ENCODE data around the gene CLMP. TPM values are rescaled to one million over a fixed set of nuclear protein-coding genes. Genes with fewer than 3 reads are reported as not detected.

Gene CLMP
- total and polyA plus RNA-seq, 2 experiments from 2014 or later: 7.1 to 18.4 TPM

DNA sequence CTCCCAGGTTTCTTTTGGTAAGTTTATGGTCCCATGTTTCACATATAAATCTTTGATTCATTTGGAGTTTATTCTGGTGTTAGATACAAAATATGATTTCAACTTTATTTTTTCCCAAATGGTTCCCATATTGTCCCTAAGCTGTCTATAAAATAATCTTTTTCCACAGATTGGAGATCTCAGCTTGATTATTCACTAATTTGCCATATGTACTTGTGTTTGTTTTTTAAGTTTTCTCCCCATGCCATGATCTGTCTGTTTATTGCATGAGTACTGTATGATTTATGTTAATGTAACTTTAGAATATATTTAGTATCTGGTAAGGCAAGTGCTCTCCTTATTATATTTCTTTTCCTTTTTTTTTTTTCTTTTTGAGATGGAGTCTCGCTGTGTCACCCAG is 19.9 kb upstream of the CLMP start (continued):
- TF ChIP-seq, protein P1, sequence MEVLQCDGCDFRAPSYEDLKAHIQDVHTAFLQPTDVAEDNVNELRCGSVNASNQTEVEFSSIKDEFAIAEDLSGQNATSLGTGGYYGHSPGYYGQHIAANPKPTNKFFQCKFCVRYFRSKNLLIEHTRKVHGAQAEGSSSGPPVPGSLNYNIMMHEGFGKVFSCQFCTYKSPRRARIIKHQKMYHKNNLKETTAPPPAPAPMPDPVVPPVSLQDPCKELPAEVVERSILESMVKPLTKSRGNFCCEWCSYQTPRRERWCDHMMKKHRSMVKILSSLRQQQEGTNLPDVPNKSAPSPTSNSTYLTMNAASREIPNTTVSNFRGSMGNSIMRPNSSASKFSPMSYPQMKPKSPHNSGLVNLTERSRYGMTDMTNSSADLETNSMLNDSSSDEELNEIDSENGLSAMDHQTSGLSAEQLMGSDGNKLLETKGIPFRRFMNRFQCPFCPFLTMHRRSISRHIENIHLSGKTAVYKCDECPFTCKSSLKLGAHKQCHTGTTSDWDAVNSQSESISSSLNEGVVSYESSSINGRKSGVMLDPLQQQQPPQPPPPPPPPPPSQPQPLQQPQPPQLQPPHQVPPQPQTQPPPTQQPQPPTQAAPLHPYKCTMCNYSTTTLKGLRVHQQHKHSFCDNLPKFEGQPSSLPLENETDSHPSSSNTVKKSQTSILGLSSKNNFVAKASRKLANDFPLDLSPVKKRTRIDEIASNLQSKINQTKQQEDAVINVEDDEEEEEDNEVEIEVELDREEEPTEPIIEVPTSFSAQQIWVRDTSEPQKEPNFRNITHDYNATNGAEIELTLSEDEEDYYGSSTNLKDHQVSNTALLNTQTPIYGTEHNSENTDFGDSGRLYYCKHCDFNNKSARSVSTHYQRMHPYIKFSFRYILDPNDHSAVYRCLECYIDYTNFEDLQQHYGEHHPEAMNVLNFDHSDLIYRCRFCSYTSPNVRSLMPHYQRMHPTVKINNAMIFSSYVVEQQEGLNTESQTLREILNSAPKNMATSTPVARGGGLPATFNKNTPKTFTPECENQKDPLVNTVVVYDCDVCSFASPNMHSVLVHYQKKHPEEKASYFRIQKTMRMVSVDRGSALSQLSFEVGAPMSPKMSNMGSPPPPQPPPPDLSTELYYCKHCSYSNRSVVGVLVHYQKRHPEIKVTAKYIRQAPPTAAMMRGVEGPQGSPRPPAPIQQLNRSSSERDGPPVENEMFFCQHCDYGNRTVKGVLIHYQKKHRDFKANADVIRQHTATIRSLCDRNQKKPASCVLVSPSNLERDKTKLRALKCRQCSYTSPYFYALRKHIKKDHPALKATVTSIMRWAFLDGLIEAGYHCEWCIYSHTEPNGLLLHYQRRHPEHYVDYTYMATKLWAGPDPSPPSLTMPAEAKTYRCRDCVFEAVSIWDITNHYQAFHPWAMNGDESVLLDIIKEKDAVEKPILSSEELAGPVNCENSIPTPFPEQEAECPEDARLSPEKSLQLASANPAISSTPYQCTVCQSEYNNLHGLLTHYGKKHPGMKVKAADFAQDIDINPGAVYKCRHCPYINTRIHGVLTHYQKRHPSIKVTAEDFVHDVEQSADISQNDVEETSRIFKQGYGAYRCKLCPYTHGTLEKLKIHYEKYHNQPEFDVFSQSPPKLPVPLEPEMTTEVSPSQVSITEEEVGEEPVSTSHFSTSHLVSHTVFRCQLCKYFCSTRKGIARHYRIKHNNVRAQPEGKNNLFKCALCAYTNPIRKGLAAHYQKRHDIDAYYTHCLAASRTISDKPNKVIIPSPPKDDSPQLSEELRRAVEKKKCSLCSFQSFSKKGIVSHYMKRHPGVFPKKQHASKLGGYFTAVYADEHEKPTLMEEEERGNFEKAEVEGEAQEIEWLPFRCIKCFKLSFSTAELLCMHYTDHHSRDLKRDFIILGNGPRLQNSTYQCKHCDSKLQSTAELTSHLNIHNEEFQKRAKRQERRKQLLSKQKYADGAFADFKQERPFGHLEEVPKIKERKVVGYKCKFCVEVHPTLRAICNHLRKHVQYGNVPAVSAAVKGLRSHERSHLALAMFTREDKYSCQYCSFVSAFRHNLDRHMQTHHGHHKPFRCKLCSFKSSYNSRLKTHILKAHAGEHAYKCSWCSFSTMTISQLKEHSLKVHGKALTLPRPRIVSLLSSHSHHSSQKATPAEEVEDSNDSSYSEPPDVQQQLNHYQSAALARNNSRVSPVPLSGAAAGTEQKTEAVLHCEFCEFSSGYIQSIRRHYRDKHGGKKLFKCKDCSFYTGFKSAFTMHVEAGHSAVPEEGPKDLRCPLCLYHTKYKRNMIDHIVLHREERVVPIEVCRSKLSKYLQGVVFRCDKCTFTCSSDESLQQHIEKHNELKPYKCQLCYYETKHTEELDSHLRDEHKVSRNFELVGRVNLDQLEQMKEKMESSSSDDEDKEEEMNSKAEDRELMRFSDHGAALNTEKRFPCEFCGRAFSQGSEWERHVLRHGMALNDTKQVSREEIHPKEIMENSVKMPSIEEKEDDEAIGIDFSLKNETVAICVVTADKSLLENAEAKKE (CRISPR knock-in tag; IDR thresholded peaks at IDR 0.05): no peak
- TF ChIP-seq, protein P2, sequence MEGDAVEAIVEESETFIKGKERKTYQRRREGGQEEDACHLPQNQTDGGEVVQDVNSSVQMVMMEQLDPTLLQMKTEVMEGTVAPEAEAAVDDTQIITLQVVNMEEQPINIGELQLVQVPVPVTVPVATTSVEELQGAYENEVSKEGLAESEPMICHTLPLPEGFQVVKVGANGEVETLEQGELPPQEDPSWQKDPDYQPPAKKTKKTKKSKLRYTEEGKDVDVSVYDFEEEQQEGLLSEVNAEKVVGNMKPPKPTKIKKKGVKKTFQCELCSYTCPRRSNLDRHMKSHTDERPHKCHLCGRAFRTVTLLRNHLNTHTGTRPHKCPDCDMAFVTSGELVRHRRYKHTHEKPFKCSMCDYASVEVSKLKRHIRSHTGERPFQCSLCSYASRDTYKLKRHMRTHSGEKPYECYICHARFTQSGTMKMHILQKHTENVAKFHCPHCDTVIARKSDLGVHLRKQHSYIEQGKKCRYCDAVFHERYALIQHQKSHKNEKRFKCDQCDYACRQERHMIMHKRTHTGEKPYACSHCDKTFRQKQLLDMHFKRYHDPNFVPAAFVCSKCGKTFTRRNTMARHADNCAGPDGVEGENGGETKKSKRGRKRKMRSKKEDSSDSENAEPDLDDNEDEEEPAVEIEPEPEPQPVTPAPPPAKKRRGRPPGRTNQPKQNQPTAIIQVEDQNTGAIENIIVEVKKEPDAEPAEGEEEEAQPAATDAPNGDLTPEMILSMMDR (conservative IDR thresholded peaks at IDR 0.05; ENCODE audit: low read depth in 2 of 2): no peak
- no peak for TF ChIP-seq JUNB (IDR thresholded peaks at IDR 0.05; ENCODE audit: unreplicated experiment)
- TF ChIP-seq, protein P3, sequence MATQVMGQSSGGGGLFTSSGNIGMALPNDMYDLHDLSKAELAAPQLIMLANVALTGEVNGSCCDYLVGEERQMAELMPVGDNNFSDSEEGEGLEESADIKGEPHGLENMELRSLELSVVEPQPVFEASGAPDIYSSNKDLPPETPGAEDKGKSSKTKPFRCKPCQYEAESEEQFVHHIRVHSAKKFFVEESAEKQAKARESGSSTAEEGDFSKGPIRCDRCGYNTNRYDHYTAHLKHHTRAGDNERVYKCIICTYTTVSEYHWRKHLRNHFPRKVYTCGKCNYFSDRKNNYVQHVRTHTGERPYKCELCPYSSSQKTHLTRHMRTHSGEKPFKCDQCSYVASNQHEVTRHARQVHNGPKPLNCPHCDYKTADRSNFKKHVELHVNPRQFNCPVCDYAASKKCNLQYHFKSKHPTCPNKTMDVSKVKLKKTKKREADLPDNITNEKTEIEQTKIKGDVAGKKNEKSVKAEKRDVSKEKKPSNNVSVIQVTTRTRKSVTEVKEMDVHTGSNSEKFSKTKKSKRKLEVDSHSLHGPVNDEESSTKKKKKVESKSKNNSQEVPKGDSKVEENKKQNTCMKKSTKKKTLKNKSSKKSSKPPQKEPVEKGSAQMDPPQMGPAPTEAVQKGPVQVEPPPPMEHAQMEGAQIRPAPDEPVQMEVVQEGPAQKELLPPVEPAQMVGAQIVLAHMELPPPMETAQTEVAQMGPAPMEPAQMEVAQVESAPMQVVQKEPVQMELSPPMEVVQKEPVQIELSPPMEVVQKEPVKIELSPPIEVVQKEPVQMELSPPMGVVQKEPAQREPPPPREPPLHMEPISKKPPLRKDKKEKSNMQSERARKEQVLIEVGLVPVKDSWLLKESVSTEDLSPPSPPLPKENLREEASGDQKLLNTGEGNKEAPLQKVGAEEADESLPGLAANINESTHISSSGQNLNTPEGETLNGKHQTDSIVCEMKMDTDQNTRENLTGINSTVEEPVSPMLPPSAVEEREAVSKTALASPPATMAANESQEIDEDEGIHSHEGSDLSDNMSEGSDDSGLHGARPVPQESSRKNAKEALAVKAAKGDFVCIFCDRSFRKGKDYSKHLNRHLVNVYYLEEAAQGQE (IDR thresholded peaks at IDR 0.05; ENCODE audit: unreplicated experiment): no peak
- no peak for TF ChIP-seq ZNF331 (CRISPR knock-in tag; IDR thresholded peaks at IDR 0.05; ENCODE audit: low read depth)
